ENCODE data around the gene ZNRF3. TPM values are rescaled to one million over a fixed set of nuclear protein-coding genes. Genes with fewer than 3 reads are reported as not detected.

Gene ZNRF3
- total RNA-seq, 1 donor from 2014 or later, result 4.1 TPM

GRCh38 chr22:28936200-28936599 is 52.8 kb downstream of the ZNRF3 start:
- Histone ChIP-seq H3K79me2 (ENCODE audit: low read depth) (peaks cover 77% of the 10 kb centered on the region), H3K36me3 (no peaks in the 10 kb centered on the region), H3K4me1 (peaks cover 57% of the 10 kb centered on the region), H3K4me3 (no peak overlapping the region), H4K20me1 (ENCODE audit: low read depth) (peaks cover 11% of the 10 kb centered on the region), H3K27ac (peak overlapping the region; percentile 17), H3K9ac (no peak overlapping the region), H3K27me3 (no peaks in the 10 kb centered on the region), H2AFZ (replicated peaks) (no peak overlapping the region), H3F3A (ENCODE audit: low read depth) (peaks cover 35% of the 10 kb centered on the region), H3K4me2 (no peak overlapping the region), H3K9me3 (ENCODE audit: low read depth) (no peaks in the 10 kb centered on the region)
- TF ChIP-seq CTCF (IDR thresholded peaks at IDR 0.05), result no peak
- TF ChIP-seq EZH2phosphoT487 (IDR thresholded peaks at IDR 0.05), result no peak
- TF ChIP-seq EZH2 (IDR thresholded peaks at IDR 0.05), result no peak
- peak overlapping the region; percentile 83 for H3K27ac Mint-ChIP-seq
- no peak for DNase-seq (ENCODE audit: low spot score)
- H3K4me3 Mint-ChIP-seq, result no peak overlapping the region
- peaks cover 3% of the 10 kb centered on the region for H3K27me3 Mint-ChIP-seq (ENCODE audit: insufficient read depth, low read depth)
- H3K9me3 Mint-ChIP-seq, result no peaks in the 10 kb centered on the region
- H3K4me1 Mint-ChIP-seq, result peaks cover 93% of the 10 kb centered on the region
- H3K36me3 Mint-ChIP-seq, result peaks cover 24% of the 10 kb centered on the region

GRCh38 chr22:28937206-28938025 is 54.0 kb downstream of the ZNRF3 start:
- no peak overlapping the region for H2AFZ ChIP-seq (replicated peaks)
- peaks cover 40% of the 10 kb centered on the region for H3F3A ChIP-seq (ENCODE audit: low read depth)
- no peak for DNase-seq (ENCODE audit: low spot score)
- H3K9me3 ChIP-seq (ENCODE audit: low read depth), result no peaks in the 10 kb centered on the region
- Mint-ChIP-seq H3K36me3 (peaks cover 14% of the 10 kb centered on the region), H3K27me3 (ENCODE audit: insufficient read depth, low read depth) (peaks cover 3% of the 10 kb centered on the region), H3K27ac (peak overlapping the region; percentile 6), H3K9me3 (no peaks in the 10 kb centered on the region), H3K4me1 (peaks cover 93% of the 10 kb centered on the region), H3K4me3 (no peak overlapping the region)
- H3K27ac ChIP-seq, result no peak overlapping the region
- peaks cover 67% of the 10 kb centered on the region for H3K4me1 ChIP-seq
- H3K4me2 ChIP-seq, result no peak overlapping the region
- H3K4me3 ChIP-seq, result no peak overlapping the region
- no peaks in the 10 kb centered on the region for H3K36me3 ChIP-seq
- peaks cover 78% of the 10 kb centered on the region for H3K79me2 ChIP-seq (ENCODE audit: low read depth)
- no peak overlapping the region for H3K9ac ChIP-seq
- peaks cover 11% of the 10 kb centered on the region for H4K20me1 ChIP-seq (ENCODE audit: low read depth)
- TF ChIP-seq EZH2phosphoT487 (IDR thresholded peaks at IDR 0.05) (no peak), EZH2 (IDR thresholded peaks at IDR 0.05) (no peak)
- H3K27me3 ChIP-seq, result no peaks in the 10 kb centered on the region

- H2AFZ ChIP-seq (replicated peaks), result no peak overlapping the region
- Mint-ChIP-seq H3K27ac (peak overlapping the region; percentile 36), H3K27me3 (ENCODE audit: insufficient read depth, low read depth) (peaks cover 3% of the 10 kb centered on the region), H3K36me3 (peaks cover 14% of the 10 kb centered on the region), H3K9me3 (no peaks in the 10 kb centered on the region), H3K4me1 (peaks cover 93% of the 10 kb centered on the region), H3K4me3 (no peak overlapping the region)
- no peak overlapping the region for H3K4me3 ChIP-seq
- peak overlapping the region; percentile 79 for H3K4me2 ChIP-seq
- no peaks in the 10 kb centered on the region for H3K27me3 ChIP-seq
- TF ChIP-seq CTCF (IDR thresholded peaks at IDR 0.05) (no peak), EZH2 (IDR thresholded peaks at IDR 0.05) (no peak), EZH2phosphoT487 (IDR thresholded peaks at IDR 0.05) (no peak)
- peaks cover 11% of the 10 kb centered on the region for H4K20me1 ChIP-seq (ENCODE audit: low read depth)
- no peaks in the 10 kb centered on the region for H3K9me3 ChIP-seq (ENCODE audit: low read depth)
- peaks cover 78% of the 10 kb centered on the region for H3K79me2 ChIP-seq (ENCODE audit: low read depth)
- peaks cover 72% of the 10 kb centered on the region for H3K4me1 ChIP-seq
- peaks cover 50% of the 10 kb centered on the region for H3F3A ChIP-seq (ENCODE audit: low read depth)
- no peak for DNase-seq (ENCODE audit: low spot score)
- H3K36me3 ChIP-seq, result no peaks in the 10 kb centered on the region
- H3K9ac ChIP-seq, result no peak overlapping the region
- H3K27ac ChIP-seq, result peak overlapping the region; percentile 30
Measured at GRCh38 chr22:28938286-28938833, 55.0 kb downstream of the ZNRF3 start.

- peak; percentile 67 for DNase-seq (ENCODE audit: low spot score)
- H3K27ac Mint-ChIP-seq, result peak overlapping the region; percentile 93
- TF ChIP-seq EZH2 (IDR thresholded peaks at IDR 0.05), result no peak
- TF ChIP-seq CTCF (IDR thresholded peaks at IDR 0.05), result no peak
- TF ChIP-seq EZH2phosphoT487 (IDR thresholded peaks at IDR 0.05), result no peak
- peaks cover 3% of the 10 kb centered on the region for H3K27me3 Mint-ChIP-seq (ENCODE audit: insufficient read depth, low read depth)
- no peaks in the 10 kb centered on the region for H3K9me3 ChIP-seq (ENCODE audit: low read depth)
- H3K9me3 Mint-ChIP-seq, result no peaks in the 10 kb centered on the region
- no peak overlapping the region for H2AFZ ChIP-seq (replicated peaks)
- peak overlapping the region; percentile 27 for H3K4me3 Mint-ChIP-seq
- no peaks in the 10 kb centered on the region for H3K27me3 ChIP-seq
- H3K4me3 ChIP-seq, result peak overlapping the region; percentile 22
- H3K79me2 ChIP-seq (ENCODE audit: low read depth), result peaks cover 81% of the 10 kb centered on the region
- peaks cover 54% of the 10 kb centered on the region for H3F3A ChIP-seq (ENCODE audit: low read depth)
- peak overlapping the region; percentile 79 for H3K4me2 ChIP-seq
- H4K20me1 ChIP-seq (ENCODE audit: low read depth), result peaks cover 11% of the 10 kb centered on the region
- H3K9ac ChIP-seq, result no peak overlapping the region
- H3K27ac ChIP-seq, result peak overlapping the region; percentile 89
- peaks cover 71% of the 10 kb centered on the region for H3K4me1 ChIP-seq
- H3K36me3 ChIP-seq, result no peaks in the 10 kb centered on the region
- peaks cover 14% of the 10 kb centered on the region for H3K36me3 Mint-ChIP-seq
- H3K4me1 Mint-ChIP-seq, result peaks cover 93% of the 10 kb centered on the region
Measured at GRCh38 chr22:28939394-28939793, 56.0 kb downstream of the ZNRF3 start.
